ENCODE results near the gene ARHGAP26.

- no peak for TF ChIP-seq POLR2A (IDR thresholded peaks at IDR 0.05)
- TF ChIP-seq CTCF (IDR thresholded peaks at IDR 0.05), result no peak
Observed at GRCh38 chr5:143176048-143176447, 405.9 kb downstream of the ARHGAP26 start.
